ENCODE measurements around the gene MOB3B. TPM values are rescaled to one million over a fixed set of nuclear protein-coding genes. Genes with fewer than 3 reads are reported as not detected.

Gene MOB3B
- total and polyA plus RNA-seq, 10 of the 15 experiments (the other 5 are each of a cell fraction or from before 2014, with no cell fraction given): 0.44 to 2.7 (median 0.91) TPM

DNA sequence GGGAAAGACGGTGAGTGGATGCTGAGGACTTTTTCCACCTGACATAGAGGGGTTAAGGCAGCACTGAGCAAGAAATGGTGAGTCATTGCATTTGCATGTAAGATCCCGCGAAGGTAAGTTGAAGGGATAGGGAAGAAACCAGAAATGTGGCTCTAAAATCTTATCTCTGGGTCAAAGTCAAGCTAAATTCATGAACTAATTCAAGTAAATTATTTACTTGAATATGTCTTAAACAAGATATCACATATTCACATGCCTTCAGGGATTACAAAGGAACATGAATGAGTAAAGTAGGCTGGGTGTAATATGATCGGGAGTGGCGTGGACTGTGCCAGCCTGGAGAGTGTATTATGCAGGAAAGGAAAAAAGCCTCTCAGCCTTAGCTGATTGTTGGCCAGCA is 158.2 kb downstream of the MOB3B start:
- no TSS peak for BruUV-seq (replicated peaks)
- CTCF ChIA-PET: interaction anchor here (0.6 to 1.2 kb wide), 5 partner anchors 10 to 167 kb away, joined by 3 read pairs; no protein-coding TSS in a partner anchor
- Histone ChIP-seq H4K20me1 (ENCODE audit: control insufficient read depth, insufficient read depth) (no peaks in the 10 kb centered on the region), H3K36me3 (ENCODE audit: control insufficient read depth in 2 of 2, insufficient read depth in 2 of 2, low read length in 1 of 2) (no peaks in the 10 kb centered on the region), H3K9me3 (replicated peaks; ENCODE audit: control insufficient read depth, insufficient read depth, low read length) (peaks cover 2% of the 10 kb centered on the region; the same call in 1 of the 3 replicates), H3K27me3 (replicated peaks in 1 of 2; ENCODE audit: control insufficient read depth in 2 of 2, insufficient read depth in 2 of 2, low read length in 1 of 2) (no peaks in the 10 kb centered on the region), H3K4me3 (no peak overlapping the region), H3K4me1 (ENCODE audit: control insufficient read depth, insufficient read depth, low read length) (peaks cover 26% of the 10 kb centered on the region), H3K79me2 (ENCODE audit: control insufficient read depth, insufficient read depth, low read length) (no peaks in the 10 kb centered on the region), H3K9ac (ENCODE audit: control insufficient read depth, insufficient read depth, low read length) (no peak overlapping the region), H2AFZ (ENCODE audit: control insufficient read depth, low read depth, low read length) (no peak overlapping the region), H3K4me2 (ENCODE audit: control insufficient read depth, insufficient read depth) (no peak overlapping the region), H3K27ac (ENCODE audit: control insufficient read depth, insufficient read depth) (no peak overlapping the region)
- SMC1A ChIA-PET (ENCODE audit: uncharacterized antibody, unreplicated experiment): interaction anchor here (0.8 to 1.6 kb wide), 5 partner anchors 38 to 175 kb away, joined by 3 to 4 read pairs (median 3); no protein-coding TSS in a partner anchor
- in situ Hi-C loops (cut with MboI) (no loop called here), intact Hi-C loops (cut with micrococcal nuclease; ENCODE audit: unreplicated experiment) (no loop called here)
- ATAC-seq (no peak), DNase-seq (ENCODE audit: low read depth, low spot score) (no peak), FAIRE-seq (no peak)
- POLR2A ChIA-PET: interaction anchor here (0.8 kb wide), 1 partner anchor 10 kb away, joined by 3 read pairs; no protein-coding TSS in a partner anchor
- RAD21 ChIA-PET (ENCODE audit: unreplicated experiment): no interaction called here
- TF ChIP-seq TCF7 (IDR thresholded peaks at IDR 0.05; ENCODE audit: borderline replicate concordance) (no peak), ZSCAN29 (IDR thresholded peaks at IDR 0.05) (no peak), E2F8 (IDR thresholded peaks at IDR 0.05; ENCODE audit: low read depth, partially characterized antibody) (no peak), TARDBP (IDR thresholded peaks at IDR 0.05; ENCODE audit: borderline replicate concordance) (no peak), SMARCA5 (IDR thresholded peaks at IDR 0.05) (no peak), RAD21 (IDR thresholded peaks at IDR 0.05; ENCODE audit: insufficient read depth, low read depth, low read length) (no peak), JUNB (IDR thresholded peaks at IDR 0.05) (no peak), HCFC1 (IDR thresholded peaks at IDR 0.05; ENCODE audit: low read length) (no peak), CREB1 (IDR thresholded peaks at IDR 0.05; ENCODE audit: low read depth) (no peak), MAX (IDR thresholded peaks at IDR 0.05; ENCODE audit: low read depth, low read length) (no peak), NR2C1 (IDR thresholded peaks at IDR 0.05) (no peak), STAT1 (conservative IDR thresholded peaks at IDR 0.05) (no peak), MYC (IDR thresholded peaks at IDR 0.05; ENCODE audit: insufficient read depth, insufficient read length, insufficient replicate concordance, low read length, severe bottlenecking) (no peak), POLR2A (IDR thresholded peaks at IDR 0.05; ENCODE audit: low read depth, low read length) (no peak), BRCA1 (IDR thresholded peaks at IDR 0.05; ENCODE audit: low read depth, low read length) (no peak), MYB (IDR thresholded peaks at IDR 0.05; ENCODE audit: borderline replicate concordance, low read depth, low read length) (no peak), IRF4 (IDR thresholded peaks at IDR 0.05; ENCODE audit: low read depth, low read length) (no peak), BACH1 (IDR thresholded peaks at IDR 0.05; ENCODE audit: borderline replicate concordance) (no peak)
- TF ChIP-seq, protein P1, sequence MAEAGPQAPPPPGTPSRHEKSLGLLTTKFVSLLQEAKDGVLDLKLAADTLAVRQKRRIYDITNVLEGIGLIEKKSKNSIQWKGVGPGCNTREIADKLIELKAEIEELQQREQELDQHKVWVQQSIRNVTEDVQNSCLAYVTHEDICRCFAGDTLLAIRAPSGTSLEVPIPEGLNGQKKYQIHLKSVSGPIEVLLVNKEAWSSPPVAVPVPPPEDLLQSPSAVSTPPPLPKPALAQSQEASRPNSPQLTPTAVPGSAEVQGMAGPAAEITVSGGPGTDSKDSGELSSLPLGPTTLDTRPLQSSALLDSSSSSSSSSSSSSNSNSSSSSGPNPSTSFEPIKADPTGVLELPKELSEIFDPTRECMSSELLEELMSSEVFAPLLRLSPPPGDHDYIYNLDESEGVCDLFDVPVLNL (IDR thresholded peaks at IDR 0.05; ENCODE audit: low read depth, low read length): no peak
- TF ChIP-seq, protein P2, sequence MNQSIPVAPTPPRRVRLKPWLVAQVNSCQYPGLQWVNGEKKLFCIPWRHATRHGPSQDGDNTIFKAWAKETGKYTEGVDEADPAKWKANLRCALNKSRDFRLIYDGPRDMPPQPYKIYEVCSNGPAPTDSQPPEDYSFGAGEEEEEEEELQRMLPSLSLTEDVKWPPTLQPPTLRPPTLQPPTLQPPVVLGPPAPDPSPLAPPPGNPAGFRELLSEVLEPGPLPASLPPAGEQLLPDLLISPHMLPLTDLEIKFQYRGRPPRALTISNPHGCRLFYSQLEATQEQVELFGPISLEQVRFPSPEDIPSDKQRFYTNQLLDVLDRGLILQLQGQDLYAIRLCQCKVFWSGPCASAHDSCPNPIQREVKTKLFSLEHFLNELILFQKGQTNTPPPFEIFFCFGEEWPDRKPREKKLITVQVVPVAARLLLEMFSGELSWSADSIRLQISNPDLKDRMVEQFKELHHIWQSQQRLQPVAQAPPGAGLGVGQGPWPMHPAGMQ (IDR thresholded peaks at IDR 0.05; ENCODE audit: borderline replicate concordance): no peak
- WGBS (ENCODE audit: insufficient coverage, insufficient replicate concordance, low lambda C conversion rate, missing lambda C conversion rate): 80% methylated on average over 5 of the region's 5 CpGs

Measured in GM12878 (cell line).